GM12801 (cell line): ENCODE measurements around the gene LINGO3.

ENCODE experiments used
- TF ChIP-seq, protein P1 (sequence below): IDR thresholded peaks from one replicate; pipeline ENCODE4 v1.5.1; 2011; ENCODE audit warnings: control low read depth; ENCODE audit not compliant: insufficient read length; ENCODE audit errors: extremely low read depth

Gene LINGO3

GRCh38 chr19:2271234-2272103 lies 36.5 kb downstream of the LINGO3 start:
- TF ChIP-seq, protein P1, sequence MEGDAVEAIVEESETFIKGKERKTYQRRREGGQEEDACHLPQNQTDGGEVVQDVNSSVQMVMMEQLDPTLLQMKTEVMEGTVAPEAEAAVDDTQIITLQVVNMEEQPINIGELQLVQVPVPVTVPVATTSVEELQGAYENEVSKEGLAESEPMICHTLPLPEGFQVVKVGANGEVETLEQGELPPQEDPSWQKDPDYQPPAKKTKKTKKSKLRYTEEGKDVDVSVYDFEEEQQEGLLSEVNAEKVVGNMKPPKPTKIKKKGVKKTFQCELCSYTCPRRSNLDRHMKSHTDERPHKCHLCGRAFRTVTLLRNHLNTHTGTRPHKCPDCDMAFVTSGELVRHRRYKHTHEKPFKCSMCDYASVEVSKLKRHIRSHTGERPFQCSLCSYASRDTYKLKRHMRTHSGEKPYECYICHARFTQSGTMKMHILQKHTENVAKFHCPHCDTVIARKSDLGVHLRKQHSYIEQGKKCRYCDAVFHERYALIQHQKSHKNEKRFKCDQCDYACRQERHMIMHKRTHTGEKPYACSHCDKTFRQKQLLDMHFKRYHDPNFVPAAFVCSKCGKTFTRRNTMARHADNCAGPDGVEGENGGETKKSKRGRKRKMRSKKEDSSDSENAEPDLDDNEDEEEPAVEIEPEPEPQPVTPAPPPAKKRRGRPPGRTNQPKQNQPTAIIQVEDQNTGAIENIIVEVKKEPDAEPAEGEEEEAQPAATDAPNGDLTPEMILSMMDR, result no peak

DNA sequence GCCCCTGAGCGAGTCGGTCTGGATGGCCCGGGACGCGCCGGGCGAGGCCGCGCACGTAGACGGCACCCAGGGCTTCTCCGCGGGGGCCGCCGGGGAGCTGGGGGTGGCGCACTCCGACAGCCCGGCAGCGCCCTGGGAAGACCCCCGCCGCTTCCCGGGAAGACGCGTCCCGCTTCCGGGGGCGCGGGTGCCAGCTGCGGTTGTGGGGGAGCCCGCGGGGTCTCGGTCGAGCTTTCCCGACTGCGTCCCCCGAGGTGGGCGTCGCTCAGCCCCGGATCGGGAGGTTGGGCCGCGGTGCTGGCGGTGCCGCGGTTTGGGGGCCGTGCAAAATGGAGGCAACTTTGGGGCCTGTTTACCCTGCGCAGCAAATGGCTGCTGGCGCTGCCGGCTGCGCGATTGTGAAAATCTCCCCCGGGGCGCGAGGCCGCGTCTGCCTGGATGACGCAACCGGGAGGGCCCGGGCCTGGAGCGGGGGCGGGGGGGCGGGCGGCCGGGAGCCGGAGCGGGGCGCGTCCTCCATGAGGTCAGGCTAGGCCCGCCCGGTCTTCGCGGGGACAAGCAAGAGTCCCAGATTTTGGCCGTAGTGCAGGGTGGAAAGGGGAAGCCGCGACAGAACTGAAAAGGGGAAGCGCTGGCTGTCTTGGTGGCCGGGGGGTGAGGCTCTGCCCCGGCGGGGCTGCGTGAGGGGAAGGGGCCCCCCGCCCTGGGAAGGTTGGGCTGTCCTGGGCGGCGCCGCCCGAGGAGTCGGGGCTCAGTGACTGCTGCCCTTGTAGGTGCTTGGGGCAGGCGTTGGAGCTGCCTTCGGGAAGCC lies 37.3 kb downstream of the LINGO3 start:
- TF ChIP-seq, protein P1, result no peak

- TF ChIP-seq, protein P1, result no peak
These were observed 37.9 kb downstream of the LINGO3 start for GRCh38 chr19:2270157-2270422.

DNA sequence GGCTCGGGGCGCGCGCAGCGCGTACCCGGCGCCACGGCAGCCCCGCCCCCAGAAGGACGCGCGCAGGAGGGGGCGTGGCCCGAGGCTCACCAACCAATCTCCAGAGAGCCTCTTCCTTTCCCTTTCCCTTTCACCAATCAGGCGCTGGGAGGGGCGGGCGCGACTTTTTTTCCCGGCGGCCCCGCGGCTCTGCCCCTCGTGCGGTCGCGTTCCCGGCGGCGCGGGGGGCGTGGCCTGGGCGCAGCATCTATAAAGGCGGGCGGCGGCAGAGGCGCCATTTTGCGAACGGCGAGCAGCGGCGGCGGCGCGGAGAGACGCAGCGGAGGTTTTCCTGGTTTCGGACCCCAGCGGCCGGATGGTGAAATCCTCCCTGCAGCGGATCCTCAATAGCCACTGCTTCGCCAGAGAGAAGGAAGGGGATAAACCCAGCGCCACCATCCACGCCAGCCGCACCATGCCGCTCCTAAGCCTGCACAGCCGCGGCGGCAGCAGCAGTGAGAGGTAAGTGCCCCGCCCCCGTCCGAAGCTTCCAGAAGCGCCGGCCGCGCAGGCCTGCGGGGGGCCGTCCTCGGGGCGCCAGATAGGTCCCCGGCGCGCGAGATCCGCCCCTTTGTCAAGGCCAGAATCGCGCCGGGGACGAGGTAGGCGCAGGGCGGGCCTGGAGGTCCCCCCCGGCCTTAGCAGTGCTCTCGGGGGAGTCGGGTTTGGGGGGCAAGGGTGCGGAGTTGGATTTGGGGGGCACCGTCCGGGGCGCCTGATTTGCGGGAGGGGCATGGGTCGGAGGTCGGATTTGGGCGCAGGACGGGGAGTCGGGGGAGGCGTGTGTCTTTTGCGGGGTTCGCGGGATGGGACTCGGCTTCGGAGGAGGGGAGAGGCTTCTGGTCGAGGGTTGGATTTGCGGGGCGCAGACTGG lies 38.5 kb downstream of the LINGO3 start:
- TF ChIP-seq, protein P1, result no peak

GRCh38 chr19:2268861-2269243 lies 39.1 kb downstream of the LINGO3 start:
- TF ChIP-seq, protein P1, result no peak

GRCh38 chr19:2268480-2268830 lies 39.5 kb downstream of the LINGO3 start:
- TF ChIP-seq, protein P1, result no peak

DNA sequence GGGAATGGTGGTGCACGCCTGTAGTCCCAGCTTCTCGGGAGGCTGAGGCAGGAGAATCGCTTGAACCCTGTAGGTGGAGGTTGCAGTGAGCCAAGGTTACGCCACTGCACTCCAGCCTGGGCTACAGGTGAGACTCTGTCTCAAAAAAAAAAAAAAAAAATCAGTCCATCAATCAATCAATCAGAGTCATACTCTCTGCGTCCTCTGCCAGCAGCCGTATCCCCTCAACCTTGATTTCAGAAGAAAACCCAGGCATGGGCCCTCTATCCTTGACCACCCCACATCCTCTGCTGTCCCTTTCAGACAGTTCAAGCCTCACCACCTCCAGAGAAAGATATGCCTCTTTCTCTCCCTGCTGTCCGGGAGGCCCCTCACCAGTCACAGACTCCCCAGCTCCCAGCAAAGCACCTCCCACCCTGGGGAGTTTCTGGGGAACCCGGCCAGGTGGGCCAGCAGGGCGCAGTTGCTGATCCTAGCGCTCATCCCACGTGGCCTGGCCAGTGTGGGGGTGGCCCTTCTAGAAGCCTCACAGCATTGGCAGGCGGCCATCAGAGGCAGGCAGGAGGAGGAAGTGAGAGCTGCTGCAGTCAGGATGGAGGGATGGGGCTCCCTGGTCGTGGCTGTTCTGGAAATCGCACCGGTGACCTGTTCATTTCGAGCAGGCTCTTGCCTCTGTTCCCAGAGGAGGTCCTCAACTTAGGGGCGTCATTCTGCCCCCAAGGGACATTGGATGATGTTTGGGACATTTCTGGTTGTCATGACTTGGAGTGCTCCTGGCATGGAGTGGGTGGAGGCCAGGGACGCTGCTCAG lies 41.6 kb downstream of the LINGO3 start:
- TF ChIP-seq, protein P1, result no peak
